ENCODE data around the gene OR1A2.
"Not testable (repeated sequence)": the region's sequence is repeated elsewhere in the genome, so short reads cannot be mapped to it uniquely, and the experiment has no call there.

Gene OR1A2, protein sequence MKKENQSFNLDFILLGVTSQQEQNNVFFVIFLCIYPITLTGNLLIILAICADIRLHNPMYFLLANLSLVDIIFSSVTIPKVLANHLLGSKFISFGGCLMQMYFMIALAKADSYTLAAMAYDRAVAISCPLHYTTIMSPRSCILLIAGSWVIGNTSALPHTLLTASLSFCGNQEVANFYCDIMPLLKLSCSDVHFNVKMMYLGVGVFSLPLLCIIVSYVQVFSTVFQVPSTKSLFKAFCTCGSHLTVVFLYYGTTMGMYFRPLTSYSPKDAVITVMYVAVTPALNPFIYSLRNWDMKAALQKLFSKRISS

DNA sequence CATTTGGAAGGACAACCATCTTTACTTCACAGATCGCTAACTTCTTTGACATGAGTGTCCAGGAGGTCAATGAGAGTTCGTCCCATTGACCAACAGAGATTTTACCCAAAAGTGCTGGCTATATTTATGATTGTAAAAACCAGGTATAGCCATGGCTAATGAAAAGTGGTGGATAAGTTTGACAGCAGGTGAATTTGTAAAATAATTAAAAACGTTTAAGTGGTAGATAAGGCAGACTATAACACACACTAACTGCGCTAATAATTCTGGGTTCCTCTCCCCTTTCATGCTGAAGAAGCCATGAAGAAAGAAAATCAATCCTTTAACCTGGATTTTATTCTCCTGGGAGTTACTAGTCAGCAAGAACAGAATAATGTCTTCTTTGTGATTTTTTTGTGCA, at the start of gene OR1A2:
TSS of gene OR1A2 (plus strand) at position 301 of the 400 bp plus-strand sequence. CDS start at position 301, 0 bp downstream.
- DNase-seq (ENCODE audit: low read depth in 2 of 2): no peak

DNA sequence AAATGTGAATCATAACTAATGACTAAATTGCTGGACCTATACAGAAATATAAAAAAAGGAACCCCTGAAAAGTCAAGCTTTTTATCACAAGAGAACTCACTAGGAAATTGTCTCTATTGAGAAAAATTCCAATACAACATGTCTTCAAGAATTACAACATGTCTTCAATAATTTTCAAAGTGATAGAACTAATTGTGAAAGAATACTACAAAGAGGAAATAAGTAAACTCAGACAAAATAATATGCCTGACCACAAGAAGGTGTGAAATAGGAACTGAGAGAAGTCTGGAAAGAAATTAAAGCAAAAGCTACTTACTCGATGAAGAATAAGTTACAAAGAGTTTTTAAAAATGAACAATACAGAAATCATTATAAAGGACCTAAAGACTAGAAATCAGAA, 40.1 kb upstream of the OR1A2 start:
- no peak for DNase-seq (ENCODE audit: low read depth in 2 of 2)

DNA sequence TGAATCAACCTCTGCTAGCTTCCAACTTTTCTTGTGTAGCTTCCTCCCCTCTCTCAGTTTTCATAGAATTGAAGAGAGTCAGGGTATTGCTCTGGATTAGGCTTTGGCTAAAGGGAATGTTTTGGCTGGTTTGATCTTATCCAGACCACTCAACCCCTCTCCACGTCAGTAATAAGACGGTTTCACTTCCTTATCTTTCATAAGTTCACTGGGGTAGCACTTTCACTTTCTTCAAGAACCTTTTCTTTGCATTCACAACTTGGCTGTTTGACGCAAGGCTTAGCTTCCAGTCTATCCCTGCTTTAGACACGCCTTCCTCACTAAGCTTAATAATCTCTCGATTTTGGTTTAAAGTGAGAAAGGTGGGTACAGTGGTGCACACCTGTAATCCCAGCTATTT, 29.7 kb upstream of the OR1A2 start:
- no peak for DNase-seq (ENCODE audit: low read depth in 2 of 2)

DNA sequence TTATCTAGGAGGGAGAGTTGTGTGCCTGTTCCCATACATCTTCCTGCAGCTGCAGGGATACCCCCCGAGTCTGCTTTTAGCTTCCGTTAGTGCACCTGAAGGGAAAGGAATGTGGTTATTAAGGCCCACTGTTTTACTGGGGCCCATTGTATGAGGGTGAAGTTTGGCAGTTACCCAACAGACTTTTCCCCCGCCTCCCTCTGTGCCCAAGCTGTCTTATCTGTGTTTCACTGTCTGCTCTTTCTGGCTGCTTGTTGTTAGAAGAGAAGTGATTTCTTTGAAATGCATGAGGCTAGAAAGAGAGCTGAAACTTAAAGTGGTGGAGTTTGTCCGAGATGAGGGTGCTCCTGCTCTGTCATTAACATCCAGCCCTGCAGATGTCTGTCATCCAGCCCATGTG, 7.4 kb upstream of the OR1A2 start:
- DNase-seq (ENCODE audit: low read depth in 2 of 2): no peak

DNA sequence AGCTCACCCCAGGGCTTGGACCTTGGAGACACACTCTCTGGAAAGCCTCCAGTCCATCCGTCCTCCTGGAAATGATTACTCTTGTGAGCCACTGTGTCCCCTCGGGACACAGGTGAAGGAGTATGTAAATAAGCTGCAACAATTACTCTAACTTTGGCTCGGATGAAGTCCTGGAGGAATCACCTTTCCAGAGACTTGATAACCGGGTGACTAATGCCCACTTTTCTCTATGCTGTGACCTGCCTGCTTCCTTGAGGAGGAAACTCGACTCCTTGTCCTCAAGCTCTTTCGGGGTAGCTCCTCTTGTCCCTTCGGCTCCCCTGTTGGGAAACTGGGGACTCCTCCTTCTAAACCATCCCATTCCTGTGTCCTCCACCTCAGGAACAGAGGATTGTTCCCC, 10.0 kb downstream of the OR1A2 start, which contains the start of gene OR1A1:
TSS of gene OR1A1 (plus strand) at position 301 of the 400 bp plus-strand sequence. CDS start 7,954 bp downstream, outside the sequence.
- no peak for DNase-seq (ENCODE audit: low read depth in 2 of 2)

DNA sequence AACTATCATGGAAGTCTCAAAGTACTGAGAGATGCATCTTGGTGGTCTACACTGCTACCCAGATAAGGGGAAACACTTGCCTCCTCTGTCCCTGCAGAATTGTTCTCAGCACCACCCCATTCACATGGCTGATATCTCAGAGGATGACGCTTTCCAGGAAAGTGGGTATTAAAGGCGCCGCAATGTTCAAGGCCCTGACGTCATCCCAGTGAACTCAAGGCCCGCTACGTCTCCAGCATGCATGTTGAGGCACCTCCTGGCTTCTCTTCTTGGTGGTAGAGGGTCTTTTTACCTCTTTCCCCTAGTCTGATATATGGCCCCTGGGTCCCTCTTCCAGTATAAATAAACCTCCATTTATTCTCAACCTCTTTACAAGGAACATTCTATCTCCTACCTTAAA, 11.2 kb downstream of the OR1A2 start:
- no peak for DNase-seq (ENCODE audit: low read depth in 2 of 2)

DNA sequence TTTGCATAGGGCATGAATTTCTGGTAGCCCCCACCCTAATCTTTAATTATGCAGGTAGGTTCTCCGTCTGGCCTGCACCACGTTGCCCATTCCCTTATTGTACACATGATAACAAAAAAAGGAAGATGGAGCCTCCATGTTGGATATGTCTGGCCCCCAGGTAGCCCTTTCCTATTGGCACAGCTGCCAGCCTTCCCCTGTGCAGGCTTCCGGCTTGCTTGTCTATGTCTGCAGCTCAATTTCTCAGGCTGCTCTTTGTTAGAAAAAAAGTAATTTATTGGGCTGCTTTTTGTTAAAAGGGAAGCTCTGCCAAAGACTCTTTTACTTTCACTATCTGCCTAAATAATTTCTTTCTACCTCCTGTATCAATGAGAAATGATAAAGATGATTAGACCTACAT, 15.7 kb downstream of the OR1A2 start:
- DNase-seq (ENCODE audit: low read depth in 2 of 2): no peak

DNA sequence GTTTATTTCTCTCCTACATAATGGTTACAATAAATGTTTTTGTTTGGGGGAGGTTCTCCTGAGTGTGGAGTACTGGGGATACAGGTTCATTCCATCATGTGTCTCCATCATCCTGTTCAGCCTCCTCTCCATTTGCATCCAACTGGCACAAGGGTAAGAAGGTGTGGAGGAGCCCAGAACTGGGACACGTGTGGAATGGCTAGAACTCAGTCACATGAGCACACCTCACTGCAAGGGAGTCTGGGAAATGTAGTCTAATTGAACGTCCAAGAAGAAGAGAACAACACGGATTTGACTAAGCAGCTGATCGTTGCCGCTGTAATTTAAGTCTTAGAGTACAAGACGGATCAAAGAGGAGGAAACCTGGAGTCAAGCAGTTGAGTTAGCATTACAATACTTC, 16.3 kb downstream of the OR1A2 start:
- DNase-seq (ENCODE audit: low read depth in 2 of 2): no peak

DNA sequence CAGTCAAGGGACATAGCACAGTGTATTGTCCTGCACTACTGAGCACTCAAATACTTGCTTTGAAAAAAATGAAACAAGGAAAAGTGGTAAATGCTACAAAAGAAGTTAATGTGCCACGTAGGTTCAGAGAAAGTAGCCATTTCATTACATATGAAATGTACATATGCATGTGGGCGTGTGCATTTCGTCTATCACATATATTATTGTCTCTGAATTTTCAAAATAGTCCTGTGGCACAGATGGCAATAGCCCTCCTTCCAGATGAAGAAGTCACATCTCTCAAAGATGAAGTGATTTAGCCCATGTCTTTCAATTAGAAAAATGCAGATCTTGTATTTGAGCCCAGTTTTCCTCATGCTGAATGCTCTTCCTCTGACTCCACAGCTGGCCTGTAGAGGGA, 22.7 kb downstream of the OR1A2 start:
- not testable (repeated sequence) for DNase-seq (ENCODE audit: low read depth in 2 of 2)

DNA sequence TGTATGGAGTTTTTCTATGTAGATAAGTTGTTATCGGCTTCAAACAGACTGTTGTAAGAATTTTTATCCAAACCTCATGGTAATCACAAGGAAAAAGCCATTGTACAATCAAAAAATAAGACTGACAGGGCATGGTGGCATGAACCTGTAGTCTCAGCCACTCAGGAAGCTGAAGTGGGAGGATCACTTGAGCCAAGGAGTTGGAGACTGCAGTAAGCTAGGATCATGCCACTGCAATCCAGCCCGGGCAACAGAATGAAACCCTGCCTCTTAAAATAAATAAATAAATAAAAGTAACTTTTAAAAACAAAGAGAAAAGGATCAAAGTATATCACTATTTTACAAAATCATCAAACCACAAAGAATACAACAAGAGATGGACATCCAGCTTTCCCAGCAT, 24.5 kb downstream of the OR1A2 start:
- DNase-seq (ENCODE audit: low read depth in 2 of 2): no peak

DNA sequence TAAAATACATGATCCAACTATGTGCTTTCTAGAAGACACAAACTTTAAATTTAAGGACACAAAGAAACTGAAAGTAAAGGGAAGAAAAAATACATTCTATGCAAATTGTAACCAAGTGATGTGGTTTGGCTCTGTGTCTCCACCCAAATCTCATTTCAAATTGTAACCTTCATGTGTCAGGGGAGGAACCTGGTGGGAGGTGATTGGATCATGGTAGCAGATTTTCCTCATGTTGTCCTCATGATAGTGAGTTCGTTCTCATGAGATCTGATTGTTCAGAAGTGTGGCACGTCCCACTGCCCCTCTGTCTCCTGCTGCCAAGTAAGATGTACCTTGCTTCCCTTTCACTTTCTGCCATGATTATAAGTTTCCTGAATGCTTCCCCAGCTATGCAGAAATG, 25.2 kb downstream of the OR1A2 start:
- no peak for DNase-seq (ENCODE audit: low read depth in 2 of 2)

DNA sequence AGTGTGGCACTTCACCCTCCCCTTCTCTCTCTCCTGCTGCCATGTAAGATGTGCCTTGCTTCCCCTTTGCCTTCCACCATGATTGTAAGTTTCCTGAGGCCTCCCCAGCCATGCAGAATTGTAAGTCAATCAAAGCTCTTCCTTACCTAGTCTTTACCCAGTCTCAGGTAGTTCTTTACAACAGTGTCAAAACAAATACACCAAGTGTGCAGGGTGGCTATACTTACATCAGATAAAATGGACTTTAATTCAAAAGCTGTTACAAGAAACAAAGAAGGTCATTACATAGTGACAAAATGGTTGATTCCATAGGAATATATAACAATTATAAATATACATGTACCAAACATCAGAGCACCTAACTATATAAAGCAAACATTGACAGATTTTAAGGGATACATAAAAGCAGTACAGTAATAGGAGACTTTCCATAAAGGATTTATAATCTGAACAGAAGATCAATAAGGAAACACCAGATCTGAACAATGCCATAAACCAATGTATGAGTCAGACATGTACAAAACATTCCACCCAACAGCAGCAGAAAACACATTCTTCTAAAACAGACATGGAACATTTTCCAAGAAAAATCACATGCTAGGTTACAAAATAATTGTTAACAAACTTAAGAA, 27.5 kb downstream of the OR1A2 start:
- DNase-seq (ENCODE audit: low read depth in 2 of 2): not testable (repeated sequence)

DNA sequence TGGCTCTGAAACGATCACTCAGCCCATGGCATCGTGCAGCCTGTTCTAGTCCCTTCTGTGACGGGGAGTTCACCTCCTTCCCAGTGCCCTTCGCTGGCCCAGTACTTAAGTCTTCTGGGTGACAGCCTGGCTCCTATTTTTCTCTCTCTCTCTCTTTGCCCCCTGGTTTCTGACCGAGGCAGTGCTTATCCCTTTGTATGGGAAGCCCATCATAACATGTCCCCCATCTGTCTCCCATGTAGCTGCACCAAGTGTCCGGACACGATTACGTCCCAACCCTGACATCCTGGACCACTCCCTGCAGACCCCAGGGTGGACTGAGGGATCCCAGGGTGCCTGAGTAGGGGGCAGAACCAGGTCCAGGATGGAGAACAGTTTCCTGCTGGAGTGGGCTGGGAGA, 35.0 kb downstream of the OR1A2 start:
- DNase-seq (ENCODE audit: low read depth in 2 of 2): not testable (repeated sequence)

DNA sequence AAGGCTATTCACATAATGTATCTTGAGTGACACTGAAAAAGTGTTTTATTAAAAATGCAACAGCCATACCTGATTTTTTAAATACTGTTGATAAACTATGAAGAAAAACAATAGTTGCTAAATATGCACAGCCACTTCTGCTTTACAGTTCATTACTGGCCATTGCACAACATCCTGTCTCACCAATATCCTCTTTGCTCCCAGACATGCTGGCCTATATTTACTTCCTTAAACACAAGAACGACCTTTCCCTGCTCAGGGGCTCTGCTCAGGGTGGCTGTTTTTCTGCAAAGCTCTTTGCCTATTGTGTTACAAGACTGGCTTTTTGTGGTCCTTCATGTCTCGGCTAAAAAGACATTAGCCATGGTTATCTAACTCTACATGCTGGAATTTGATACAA, 41.4 kb downstream of the OR1A2 start:
- not testable (repeated sequence) for DNase-seq (ENCODE audit: low read depth in 2 of 2)

DNA sequence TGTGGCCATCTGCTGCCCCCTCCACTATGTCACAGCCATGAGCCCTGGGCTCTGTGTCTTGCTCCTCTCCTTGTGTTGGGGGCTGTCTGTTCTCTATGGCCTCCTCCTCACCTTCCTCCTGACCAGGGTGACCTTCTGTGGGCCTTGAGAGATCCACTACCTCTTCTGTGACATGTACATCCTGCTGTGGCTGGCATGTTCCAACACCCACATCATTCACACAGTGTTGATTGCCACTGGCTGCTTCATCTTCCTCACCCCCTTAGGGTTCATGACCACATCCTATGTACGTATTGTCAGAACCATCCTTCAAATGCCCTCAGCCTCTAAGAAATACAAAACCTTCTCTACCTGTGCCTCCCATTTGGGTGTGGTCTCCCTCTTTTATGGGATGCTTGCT, 43.7 kb downstream of the OR1A2 start:
- DNase-seq (ENCODE audit: low read depth in 2 of 2): not testable (repeated sequence)

DNA sequence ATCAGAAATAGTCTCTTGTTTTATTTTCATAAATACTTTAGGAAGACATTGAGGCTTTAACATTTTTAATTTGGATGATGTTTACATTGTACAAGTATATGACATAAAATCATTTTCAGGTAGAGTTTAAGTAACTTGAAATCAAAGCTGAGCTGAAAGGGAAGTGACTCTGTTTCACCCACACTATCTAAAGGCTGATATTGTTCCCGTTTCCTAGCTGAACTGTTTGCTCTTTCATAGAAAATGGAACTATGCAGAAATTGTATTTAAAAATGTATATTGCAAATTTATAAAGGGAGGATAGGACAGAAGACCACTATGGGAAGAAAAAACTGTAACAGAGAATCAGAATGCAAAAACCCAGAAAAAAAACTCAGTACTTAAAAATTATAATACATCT, 47.5 kb downstream of the OR1A2 start:
- not testable (repeated sequence) for DNase-seq (ENCODE audit: low read depth in 2 of 2)
